GM13977 (cell line): ENCODE measurements around the gene RPL18A.
A peak's percentile ranks its signal among the peaks of the same experiment; 100 is the strongest.

Source experiments
- DNase-seq: peaks from one replicate; pipeline ENCODE4 v3.0.0; 2012; ENCODE audit warnings: low spot score
- in situ Hi-C: fragments of 300-500 bp; cut with MboI; formaldehyde crosslinking; loops from one replicate; pipeline ENCODE4 v1.12.0; 2022; ENCODE audit warnings: low sequenced_read_pairs, low pct_unique_long_range_greater_than_20kb, mixed read lengths, inconsistent platforms; ENCODE audit not compliant: unreplicated experiment
- TF ChIP-seq, protein P1 (sequence below): IDR thresholded peaks from 2 replicates; pipeline ENCODE4 v1.5.1; 2012; ENCODE audit warnings: mild to moderate bottlenecking, control low read depth; ENCODE audit not compliant: insufficient read depth; ENCODE audit errors: extremely low read depth, missing control alignments

RPL18A gene

DNA sequence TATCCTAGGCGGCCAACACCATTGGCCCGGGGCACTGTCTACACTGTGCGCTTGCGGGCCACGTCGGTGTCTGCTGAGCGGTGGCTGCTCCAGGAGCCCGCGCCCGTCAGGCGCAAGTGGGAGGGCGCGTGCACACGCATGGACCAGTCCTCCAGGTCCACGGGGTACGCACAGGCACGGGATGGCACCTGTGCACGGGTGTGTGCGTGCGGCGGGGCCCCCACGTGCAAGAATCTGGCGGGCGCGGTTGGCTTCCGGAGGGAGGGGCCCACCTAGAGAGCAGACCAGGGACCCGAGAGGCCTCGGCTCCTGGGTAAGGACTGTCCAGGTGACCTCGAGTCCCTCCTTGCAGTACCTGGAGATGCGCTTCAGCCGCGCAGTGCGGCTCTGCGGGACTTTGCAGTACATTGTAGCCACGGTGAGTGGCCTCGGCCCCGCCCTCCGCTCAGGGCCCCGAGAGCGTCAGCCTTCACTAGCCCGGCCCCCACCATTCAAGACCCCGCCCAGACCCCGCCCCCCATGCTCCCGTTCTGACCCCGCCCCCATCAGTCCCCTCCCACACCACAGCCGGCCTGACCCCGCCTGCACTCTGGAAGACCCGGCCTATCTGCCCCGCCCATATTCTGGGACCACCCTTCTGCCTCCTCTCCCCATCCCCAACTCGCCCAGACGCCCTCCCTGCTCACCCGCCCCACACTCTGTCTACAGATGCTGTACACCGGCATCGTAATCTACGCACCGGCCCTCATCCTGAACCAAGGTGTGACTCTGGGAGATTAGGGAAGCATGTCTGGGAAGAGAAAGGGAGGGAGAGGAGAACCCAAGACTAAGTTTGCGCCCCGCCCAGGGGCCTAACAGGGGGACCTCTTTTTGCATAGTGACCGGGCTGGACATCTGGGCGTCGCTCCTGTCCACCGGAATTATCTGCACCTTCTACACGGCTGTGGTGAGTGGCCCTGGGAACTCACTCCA lies 14.4 kb downstream of the RPL18A start:
- in situ Hi-C loops, result no loop called here
- TF ChIP-seq, protein P1, sequence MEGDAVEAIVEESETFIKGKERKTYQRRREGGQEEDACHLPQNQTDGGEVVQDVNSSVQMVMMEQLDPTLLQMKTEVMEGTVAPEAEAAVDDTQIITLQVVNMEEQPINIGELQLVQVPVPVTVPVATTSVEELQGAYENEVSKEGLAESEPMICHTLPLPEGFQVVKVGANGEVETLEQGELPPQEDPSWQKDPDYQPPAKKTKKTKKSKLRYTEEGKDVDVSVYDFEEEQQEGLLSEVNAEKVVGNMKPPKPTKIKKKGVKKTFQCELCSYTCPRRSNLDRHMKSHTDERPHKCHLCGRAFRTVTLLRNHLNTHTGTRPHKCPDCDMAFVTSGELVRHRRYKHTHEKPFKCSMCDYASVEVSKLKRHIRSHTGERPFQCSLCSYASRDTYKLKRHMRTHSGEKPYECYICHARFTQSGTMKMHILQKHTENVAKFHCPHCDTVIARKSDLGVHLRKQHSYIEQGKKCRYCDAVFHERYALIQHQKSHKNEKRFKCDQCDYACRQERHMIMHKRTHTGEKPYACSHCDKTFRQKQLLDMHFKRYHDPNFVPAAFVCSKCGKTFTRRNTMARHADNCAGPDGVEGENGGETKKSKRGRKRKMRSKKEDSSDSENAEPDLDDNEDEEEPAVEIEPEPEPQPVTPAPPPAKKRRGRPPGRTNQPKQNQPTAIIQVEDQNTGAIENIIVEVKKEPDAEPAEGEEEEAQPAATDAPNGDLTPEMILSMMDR, result no peak
- peak; percentile 89 for DNase-seq

DNA sequence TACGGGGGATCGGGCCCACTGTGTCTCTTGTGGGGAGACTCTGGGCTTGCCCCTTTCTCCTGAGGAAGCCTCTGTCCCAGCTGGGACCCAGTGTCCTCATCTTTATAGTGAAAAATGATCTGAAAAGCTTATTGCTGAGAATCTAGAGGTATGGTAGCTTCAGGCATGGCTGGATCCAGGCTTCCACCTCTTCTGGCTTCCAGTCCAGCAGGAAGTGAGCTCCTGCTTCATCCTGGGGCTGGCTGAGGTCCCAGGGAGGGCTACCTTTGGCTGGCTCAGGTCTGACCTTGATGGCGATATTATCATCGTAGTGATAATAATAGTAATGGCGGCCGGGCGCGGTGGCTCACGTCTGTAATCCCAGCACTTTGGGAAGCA lies 15.0 kb downstream of the RPL18A start:
- in situ Hi-C loops, result no loop called here

DNA sequence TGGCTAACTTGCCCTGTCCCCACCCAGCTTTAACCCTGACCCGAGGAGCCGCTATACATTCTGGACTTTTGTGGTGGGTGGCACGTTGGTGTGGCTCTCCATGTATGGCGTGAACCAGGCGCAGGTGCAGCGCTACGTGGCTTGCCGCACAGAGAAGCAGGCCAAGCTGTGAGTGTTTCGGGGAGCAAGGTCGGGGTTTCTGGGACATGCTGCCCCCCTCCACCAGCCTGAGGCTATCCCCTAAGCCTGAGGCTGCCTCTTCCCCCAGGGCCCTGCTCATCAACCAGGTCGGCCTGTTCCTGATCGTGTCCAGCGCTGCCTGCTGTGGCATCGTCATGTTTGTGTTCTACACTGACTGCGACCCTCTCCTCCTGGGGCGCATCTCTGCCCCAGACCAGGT lies 18.0 kb downstream of the RPL18A start:
- in situ Hi-C loops, result no loop called here
- no peak for DNase-seq
- TF ChIP-seq, protein P1, result no peak

More for the DNA sequence above, 15.0 kb downstream of the RPL18A start:
- TF ChIP-seq, protein P1, result no peak
- DNase-seq, result no peak

DNA sequence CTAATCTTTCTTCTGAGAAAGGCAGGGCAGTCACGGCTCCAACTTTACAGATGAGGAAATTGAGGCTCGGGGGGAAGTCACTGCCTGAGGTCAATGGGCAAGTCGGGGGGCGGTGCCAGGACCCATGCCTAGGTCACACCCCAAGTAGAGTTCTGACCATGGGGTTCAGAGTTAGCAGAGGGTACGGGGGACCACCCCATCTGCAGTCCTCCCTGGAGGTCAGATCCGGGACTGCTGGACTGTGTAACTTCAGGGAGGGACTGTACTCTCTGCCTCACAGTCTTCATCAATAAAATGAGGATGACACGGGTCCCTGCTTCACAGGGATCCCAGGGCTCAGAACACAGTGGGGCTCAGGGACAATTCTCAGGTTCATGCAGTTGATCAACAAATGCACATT lies 19.8 kb downstream of the RPL18A start:
- TF ChIP-seq, protein P1, result no peak
- in situ Hi-C loops, result no loop called here
- no peak for DNase-seq

DNA sequence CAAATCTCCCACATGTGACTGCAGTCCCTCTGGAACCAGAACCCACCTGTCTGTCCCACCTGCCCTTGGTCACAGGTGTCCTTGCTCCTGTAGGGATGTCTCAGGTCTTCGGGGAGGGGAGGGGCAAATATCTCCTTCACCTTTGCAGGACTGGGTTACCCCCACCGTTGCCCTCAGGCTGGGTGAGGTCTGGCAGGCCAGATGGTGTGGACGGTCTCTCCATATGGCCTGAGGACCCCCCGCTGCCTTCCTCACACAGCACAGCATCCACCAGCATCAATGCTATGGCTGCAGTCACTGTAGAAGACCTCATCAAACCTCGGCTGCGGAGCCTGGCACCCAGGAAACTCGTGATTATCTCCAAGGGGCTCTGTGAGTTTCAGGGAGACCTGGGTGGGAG lies 22.0 kb downstream of the RPL18A start:
- no peak for DNase-seq
- in situ Hi-C loops, result no loop called here
- TF ChIP-seq, protein P1, result no peak

DNA sequence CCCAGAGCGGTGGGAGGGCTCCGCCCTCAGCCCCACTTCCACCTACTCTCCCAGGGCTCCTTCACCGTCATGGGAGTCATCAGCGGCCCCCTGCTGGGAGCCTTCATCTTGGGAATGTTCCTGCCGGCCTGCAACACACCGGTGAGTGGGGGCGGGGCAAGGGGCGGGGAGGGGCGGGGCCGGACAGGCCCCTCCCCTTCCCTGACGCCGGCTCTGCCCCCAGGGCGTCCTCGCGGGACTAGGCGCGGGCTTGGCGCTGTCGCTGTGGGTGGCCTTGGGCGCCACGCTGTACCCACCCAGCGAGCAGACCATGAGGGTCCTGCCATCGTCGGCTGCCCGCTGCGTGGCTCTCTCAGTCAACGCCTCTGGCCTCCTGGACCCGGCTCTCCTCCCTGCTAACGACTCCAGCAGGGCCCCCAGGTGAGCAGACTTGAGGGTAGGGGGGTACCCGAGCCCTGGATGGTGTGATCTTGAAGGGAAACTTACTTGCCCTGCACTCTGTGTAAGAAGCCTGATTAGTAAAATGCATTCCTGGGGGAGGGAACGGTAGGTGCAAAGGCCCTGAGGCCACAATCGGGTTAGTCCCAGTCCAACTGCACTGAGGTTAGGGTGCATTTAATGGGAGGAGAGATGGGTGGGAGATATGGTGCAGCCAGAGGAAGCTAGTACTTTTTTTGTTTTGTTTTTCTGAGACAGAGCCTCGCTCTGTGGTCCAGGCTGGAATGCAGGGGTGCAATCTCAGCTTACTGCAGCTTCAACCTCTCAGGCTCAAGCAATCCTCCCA lies 24.1 kb downstream of the RPL18A start:
- DNase-seq, result no peak
- TF ChIP-seq, protein P1, result no peak
- in situ Hi-C loops, result no loop called here
